Measurements from ENCODE around the gene ANKRD16. TPM values are rescaled to one million over a fixed set of nuclear protein-coding genes. Genes with fewer than 3 reads are reported as not detected.
A peak's percentile ranks its signal among the peaks of the same experiment; 100 is the strongest.
"Not testable (repeated sequence)": the region's sequence is repeated elsewhere in the genome, so short reads cannot be mapped to it uniquely, and the experiment has no call there.

Gene ANKRD16
- total and polyA plus RNA-seq, 7 donors, result 1.6 to 11.4 (median 8.6) TPM

DNA sequence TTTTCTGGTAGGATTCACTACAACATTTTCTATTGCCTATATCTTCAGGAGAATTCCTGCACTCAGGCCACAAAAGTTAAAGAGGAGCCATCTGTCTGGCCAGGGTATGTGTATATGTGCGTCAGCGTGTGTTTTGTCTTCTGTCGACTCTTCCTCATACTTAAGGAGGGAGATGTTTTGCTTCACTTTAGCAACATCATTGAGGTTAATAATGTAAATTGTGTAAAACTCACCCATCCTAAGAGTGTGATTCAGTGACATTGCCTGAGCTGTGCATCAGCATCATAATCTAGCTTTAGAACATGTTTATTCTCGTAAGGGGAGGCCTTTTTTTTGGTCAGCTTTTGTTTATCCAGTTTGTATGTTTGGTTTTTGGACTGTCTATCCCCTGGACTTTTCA lies 24.0 kb upstream of the ANKRD16 start:
- WGBS, 2 donors, result 85 to 87% methylated on average over 4 of the region's 4 CpGs
- intact Hi-C loops (cut with DNase I), result no loop called here
- H3K27ac ChIP-seq, result no peak overlapping the region
- H3K36me3 ChIP-seq, result peaks cover 36 to 100% (median 76%) of the 10 kb centered on the region in 4 donors
- TF ChIP-seq POLR2AphosphoS5 (IDR thresholded peaks at IDR 0.05) (no peak), POLR2A (IDR thresholded peaks at IDR 0.05) (no peak), EP300 (IDR thresholded peaks at IDR 0.05) (no peak)
- TF ChIP-seq, protein P1, sequence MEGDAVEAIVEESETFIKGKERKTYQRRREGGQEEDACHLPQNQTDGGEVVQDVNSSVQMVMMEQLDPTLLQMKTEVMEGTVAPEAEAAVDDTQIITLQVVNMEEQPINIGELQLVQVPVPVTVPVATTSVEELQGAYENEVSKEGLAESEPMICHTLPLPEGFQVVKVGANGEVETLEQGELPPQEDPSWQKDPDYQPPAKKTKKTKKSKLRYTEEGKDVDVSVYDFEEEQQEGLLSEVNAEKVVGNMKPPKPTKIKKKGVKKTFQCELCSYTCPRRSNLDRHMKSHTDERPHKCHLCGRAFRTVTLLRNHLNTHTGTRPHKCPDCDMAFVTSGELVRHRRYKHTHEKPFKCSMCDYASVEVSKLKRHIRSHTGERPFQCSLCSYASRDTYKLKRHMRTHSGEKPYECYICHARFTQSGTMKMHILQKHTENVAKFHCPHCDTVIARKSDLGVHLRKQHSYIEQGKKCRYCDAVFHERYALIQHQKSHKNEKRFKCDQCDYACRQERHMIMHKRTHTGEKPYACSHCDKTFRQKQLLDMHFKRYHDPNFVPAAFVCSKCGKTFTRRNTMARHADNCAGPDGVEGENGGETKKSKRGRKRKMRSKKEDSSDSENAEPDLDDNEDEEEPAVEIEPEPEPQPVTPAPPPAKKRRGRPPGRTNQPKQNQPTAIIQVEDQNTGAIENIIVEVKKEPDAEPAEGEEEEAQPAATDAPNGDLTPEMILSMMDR (IDR thresholded peaks at IDR 0.05), result no peak
- H3K4me1 ChIP-seq, result no peaks in the 10 kb centered on the region
- no peak overlapping the region for H3K4me3 ChIP-seq
- no peaks in the 10 kb centered on the region for H3K9me3 ChIP-seq
- no peak for DNase-seq
- no peaks in the 10 kb centered on the region for H3K27me3 ChIP-seq

DNA sequence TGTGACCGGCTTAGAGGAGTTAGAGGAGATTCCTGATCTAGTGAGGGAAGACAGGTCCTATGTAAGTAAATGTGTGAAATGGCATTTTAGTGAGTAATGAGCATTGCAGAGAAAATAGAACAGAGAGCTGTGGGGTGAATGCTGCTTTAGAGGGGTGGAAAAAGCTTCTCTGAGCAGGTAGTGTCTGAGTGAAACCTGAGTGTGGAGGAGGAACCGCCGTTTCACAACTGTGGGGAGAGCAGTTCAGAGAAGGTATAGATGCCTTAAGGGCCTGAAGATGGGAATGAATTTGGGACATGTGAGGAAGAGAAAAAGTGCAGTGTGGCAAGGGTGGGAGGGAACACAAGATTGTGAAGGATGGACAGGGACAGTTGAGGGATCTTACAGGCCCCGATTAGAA lies 22.0 kb upstream of the ANKRD16 start:
- H3K36me3 ChIP-seq, result peaks cover 26 to 95% (median 60%) of the 10 kb centered on the region in 4 donors
- no peaks in the 10 kb centered on the region for H3K4me1 ChIP-seq

DNA sequence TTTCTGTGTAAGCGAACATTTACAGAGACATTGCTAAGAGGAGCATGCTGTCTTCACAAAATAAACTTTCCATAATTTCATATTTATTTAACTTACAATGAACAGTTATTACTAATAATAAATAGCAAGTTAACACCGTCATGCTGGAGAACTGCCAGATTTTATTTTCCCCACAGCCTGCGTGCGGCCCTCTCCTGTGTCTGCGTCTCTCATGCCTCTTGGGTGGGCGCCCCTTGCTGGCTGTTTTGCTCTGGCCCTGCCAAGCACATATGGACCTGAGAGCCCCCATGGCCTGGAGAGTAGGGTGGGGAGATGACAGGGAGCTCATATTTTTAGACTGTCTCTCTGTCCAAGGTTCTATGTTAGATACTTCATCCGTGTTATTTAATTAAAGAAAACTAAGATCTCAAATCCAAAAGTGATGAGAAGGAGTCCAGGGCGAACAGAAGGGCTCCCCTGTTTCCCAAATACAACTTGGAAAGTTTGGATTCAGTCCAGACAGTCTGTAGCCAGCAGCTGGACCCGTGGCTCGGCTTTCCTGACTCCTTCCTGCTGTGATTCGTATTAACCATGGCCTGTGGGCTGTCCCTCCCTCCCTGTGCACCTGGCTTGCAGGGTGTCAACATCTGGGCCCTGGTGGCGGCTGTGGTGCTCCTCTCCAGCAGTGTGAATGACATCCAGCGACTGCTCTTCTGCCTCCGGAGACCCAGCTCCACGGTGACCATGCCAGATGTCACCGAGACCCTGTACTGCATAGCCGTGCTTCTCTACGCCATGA lies 20.8 kb upstream of the ANKRD16 start:
- Histone ChIP-seq H3K4me1 (peaks cover 0 to under 1% (median 0%) of the 10 kb centered on the region in 4 donors), H3K27ac (peak overlapping the region in 2 of 4 donors; percentile 25 to 30), H3K9me3 (no peaks in the 10 kb centered on the region), H3K27me3 (no peaks in the 10 kb centered on the region), H3K4me3 (no peak overlapping the region), H3K36me3 (peaks cover 20 to 91% (median 51%) of the 10 kb centered on the region in 4 donors)
- 80 to 81% methylated on average over 18 of the region's 18 CpGs for WGBS, 2 donors
- DNase-seq, result peak; percentile 84
- intact Hi-C loops (cut with DNase I), result no loop called here
- TF ChIP-seq POLR2A (IDR thresholded peaks at IDR 0.05) (no peak), POLR2AphosphoS5 (IDR thresholded peaks at IDR 0.05) (no peak), EP300 (IDR thresholded peaks at IDR 0.05) (no peak)
- TF ChIP-seq, protein P1 (IDR thresholded peaks at IDR 0.05), result no peak

More for the DNA sequence above, 22.0 kb upstream of the ANKRD16 start:
- intact Hi-C loops (cut with DNase I), result no loop called here
- no peak overlapping the region for H3K27ac ChIP-seq
- WGBS, 2 donors, result 94 to 96% methylated on average over 4 of the region's 4 CpGs
- H3K4me3 ChIP-seq, result no peak overlapping the region
- DNase-seq, result no peak
- no peaks in the 10 kb centered on the region for H3K9me3 ChIP-seq
- TF ChIP-seq, protein P1 (IDR thresholded peaks at IDR 0.05), result no peak
- TF ChIP-seq POLR2AphosphoS5 (IDR thresholded peaks at IDR 0.05), result no peak
- TF ChIP-seq EP300 (IDR thresholded peaks at IDR 0.05), result no peak
- no peak for TF ChIP-seq POLR2A (IDR thresholded peaks at IDR 0.05)
- H3K27me3 ChIP-seq, result no peaks in the 10 kb centered on the region

DNA sequence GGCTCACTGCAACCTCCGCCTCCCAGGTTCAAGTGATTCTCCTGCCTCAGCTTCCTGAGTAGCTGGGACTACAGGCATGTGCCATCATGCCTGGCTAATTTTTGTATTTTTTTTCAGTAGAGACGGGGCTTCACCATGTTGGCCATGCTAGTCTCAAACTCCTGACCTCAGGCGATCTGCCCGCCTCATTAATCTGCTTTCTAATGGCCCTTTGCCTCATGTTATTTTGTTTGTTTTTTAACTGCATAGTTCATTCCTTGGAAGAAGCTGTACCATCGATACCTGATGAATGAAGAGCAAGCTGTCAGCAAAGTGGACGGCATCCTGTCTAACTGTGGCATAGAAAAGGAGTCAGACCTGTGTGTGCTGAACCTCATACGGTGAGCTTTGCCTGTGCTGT lies 19.0 kb upstream of the ANKRD16 start:
- H3K9me3 ChIP-seq; H3K4me3 ChIP-seq; H3K27ac ChIP-seq; H3K27me3 ChIP-seq; DNase-seq; intact Hi-C loops (cut with DNase I); H3K4me1 ChIP-seq: not testable (repeated sequence)
- H3K36me3 ChIP-seq, result peaks cover 20 to 73% (median 34%) of the 10 kb centered on the region in 4 donors
- 91 to 96% methylated on average over 7 of the region's 7 CpGs for WGBS, 2 donors

DNA sequence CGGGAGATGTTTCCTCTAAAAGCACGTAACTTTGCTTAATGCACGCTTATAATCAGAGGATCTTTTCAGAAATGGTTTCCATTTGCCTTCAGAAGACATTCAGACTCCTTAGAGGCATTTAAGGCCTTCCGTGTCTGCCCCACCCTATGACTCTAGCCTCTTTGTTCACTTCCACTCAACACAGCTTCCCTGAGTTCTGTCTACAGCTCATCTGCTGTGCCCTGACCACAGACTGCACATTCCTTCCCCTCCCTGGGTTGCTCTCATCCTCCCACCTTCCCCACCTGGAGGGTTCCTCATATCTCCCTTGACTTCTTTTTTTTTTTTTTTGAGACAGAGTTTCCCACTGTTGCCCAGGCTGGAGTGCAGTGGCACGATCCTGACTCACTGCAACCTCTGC lies 17.0 kb upstream of the ANKRD16 start:
- no peak for DNase-seq
- intact Hi-C loops (cut with DNase I), result no loop called here
- Histone ChIP-seq H3K4me1 (peaks cover 0 to 5% (median 0%) of the 10 kb centered on the region in 4 donors), H3K27me3 (no peaks in the 10 kb centered on the region), H3K4me3 (no peak overlapping the region), H3K9me3 (no peaks in the 10 kb centered on the region), H3K36me3 (peaks cover 20 to 53% (median 28%) of the 10 kb centered on the region in 4 donors), H3K27ac (no peak overlapping the region)
- TF ChIP-seq POLR2A (IDR thresholded peaks at IDR 0.05) (no peak), EP300 (IDR thresholded peaks at IDR 0.05) (no peak), POLR2AphosphoS5 (IDR thresholded peaks at IDR 0.05) (no peak)
- TF ChIP-seq, protein P1 (IDR thresholded peaks at IDR 0.05), result no peak
- 95 to 96% methylated on average over 5 of the region's 5 CpGs for WGBS, 2 donors
